HG02798 (cell line): Measurements from ENCODE around the gene PAX7.
"Not testable (repeated sequence)": the region's sequence is repeated elsewhere in the genome, so short reads cannot be mapped to it uniquely, and the experiment has no call there.

Source experiments
- ATAC-seq: cut with Tn5 transposase; IDR thresholded peaks from one replicate; pipeline ENCODE4 v1.9.1; 2021; ENCODE audit warnings: mild to moderate bottlenecking; ENCODE audit not compliant: unreplicated experiment, poor library complexity

Gene PAX7

GRCh38 chr1:18723701-18724411 lies 93.2 kb downstream of the PAX7 start:
- ATAC-seq = no peak

GRCh38 chr1:18724801-18725200 lies 94.2 kb downstream of the PAX7 start:
- no peak for ATAC-seq

- no peak for ATAC-seq
Observed at GRCh38 chr1:18725231-18725895, 94.7 kb downstream of the PAX7 start.

- ATAC-seq = no peak
Observed at GRCh38 chr1:18726368-18726767, 95.7 kb downstream of the PAX7 start.

GRCh38 chr1:18727956-18728355 lies 97.3 kb downstream of the PAX7 start:
- no peak for ATAC-seq

GRCh38 chr1:18730321-18730720 lies 99.7 kb downstream of the PAX7 start:
- ATAC-seq = no peak

GRCh38 chr1:18731148-18731547 lies 100.5 kb downstream of the PAX7 start:
- ATAC-seq = no peak

- no peak for ATAC-seq
Observed at GRCh38 chr1:18731591-18732235, 101.1 kb downstream of the PAX7 start.

- ATAC-seq = no peak
Observed at GRCh38 chr1:18732686-18733085, 102.0 kb downstream of the PAX7 start.

- ATAC-seq = no peak
Observed at GRCh38 chr1:18734001-18734400, 103.4 kb downstream of the PAX7 start.

GRCh38 chr1:18734461-18735223 lies 104.0 kb downstream of the PAX7 start:
- ATAC-seq = no peak

- no peak for ATAC-seq
Observed at GRCh38 chr1:18735224-18735997, 104.8 kb downstream of the PAX7 start.

- ATAC-seq = no peak
Observed at GRCh38 chr1:18736958-18737357, 106.3 kb downstream of the PAX7 start.

GRCh38 chr1:18738126-18738525 lies 107.5 kb downstream of the PAX7 start:
- ATAC-seq = no peak

GRCh38 chr1:18738617-18739016 lies 108.0 kb downstream of the PAX7 start:
- ATAC-seq = no peak

GRCh38 chr1:18739408-18739807 lies 108.8 kb downstream of the PAX7 start:
- no peak for ATAC-seq

GRCh38 chr1:18739897-18740296 lies 109.3 kb downstream of the PAX7 start:
- no peak for ATAC-seq

GRCh38 chr1:18740617-18741016 lies 110.0 kb downstream of the PAX7 start:
- no peak for ATAC-seq

- ATAC-seq = no peak
Observed at GRCh38 chr1:18743233-18743632, 112.6 kb downstream of the PAX7 start.

- ATAC-seq = not testable (repeated sequence)
Observed at GRCh38 chr1:18744381-18744780, 113.7 kb downstream of the PAX7 start.
